ENCODE data around the gene PPP1R12C.

The PPP1R12C gene

DNA sequence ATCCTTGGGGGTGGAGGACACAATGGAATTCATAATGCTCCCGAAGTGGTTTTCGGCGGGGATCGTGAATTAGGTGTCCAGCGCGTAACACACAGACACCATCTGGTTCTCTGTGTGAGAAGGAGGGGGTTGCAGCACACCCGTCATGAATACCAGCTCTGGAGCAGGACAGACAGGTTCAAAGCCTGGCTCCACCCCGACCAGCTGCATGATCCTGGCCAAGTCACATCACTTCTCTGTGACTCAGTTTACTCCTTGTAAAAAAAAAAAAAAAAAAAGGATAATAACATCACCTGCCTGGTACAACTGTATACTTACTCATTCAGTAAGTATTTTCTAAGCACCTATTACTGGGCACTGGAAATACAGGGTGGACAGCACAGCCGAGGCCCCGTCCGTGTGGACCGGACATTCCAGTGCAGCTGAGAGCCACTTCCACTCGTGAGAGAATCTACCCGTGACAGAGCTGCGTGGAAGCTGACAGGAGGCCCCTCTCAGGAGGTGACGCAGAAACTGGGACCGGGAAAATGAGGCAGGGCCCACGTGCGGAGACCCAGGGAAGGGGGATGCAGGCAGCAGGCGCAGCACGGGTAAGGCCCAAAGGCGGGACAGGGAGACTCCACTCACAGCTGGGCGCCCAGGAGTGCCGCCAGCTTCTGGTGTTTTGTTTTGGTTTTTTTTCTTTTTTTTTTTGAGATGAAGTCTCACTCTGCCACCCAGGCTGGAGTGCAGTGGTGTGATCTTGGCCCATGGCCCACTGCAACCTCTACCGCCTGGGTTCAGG lies 66.5 kb downstream of the PPP1R12C start:
- TF ChIP-seq POLR2A (IDR thresholded peaks at IDR 0.05; ENCODE audit: low read length) (no peak), GATA1 (IDR thresholded peaks at IDR 0.05; ENCODE audit: low read depth, low read length) (no peak)

DNA sequence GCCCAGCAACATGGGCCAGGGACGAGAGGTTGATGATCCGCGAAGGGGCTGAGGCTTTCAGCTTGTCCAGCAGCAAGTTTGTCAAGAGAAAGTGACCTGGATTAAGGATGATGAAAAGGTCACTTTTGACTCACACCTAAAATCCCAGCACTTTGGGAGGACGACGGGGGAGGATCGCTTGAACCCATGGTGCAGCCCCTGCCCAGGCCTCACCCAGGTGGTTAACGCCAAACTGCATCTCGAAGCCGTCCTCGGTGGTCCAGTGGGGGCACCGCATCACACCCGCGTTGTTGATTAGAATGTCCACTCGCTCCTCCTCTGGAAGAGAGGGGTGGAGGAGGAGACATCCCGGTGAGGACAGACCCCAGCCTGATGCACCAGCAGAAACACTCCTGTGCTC lies 69.0 kb downstream of the PPP1R12C start:
- no peak for DNase-seq
- TF ChIP-seq GATA1 (IDR thresholded peaks at IDR 0.05; ENCODE audit: low read depth, low read length) = no peak
- TF ChIP-seq POLR2A (IDR thresholded peaks at IDR 0.05; ENCODE audit: low read length) = no peak

More for the DNA sequence above, 66.5 kb downstream of the PPP1R12C start:
- DNase-seq = no peak

DNA sequence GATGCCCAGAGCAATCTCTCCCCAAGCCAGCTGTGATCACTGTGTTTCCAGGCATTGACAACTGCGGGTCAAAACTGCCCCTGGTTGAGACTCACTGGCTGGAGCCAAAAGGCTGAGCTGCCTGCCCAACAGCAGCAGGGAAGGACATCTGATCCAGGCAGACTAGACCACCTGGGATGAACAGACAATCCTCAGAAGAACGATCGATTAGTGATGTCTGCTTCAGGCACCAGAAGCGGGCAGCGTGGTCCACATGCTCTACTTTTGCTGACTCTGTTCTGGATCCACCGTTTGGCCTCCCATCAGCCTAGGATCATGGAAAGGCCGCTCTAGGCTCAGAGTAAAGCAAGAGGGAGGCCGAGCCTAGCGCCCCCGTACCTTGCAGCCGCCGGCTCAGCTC lies 69.5 kb downstream of the PPP1R12C start:
- DNase-seq = no peak
- TF ChIP-seq POLR2A (IDR thresholded peaks at IDR 0.05; ENCODE audit: low read length) = no peak
- no peak for TF ChIP-seq GATA1 (IDR thresholded peaks at IDR 0.05; ENCODE audit: low read depth, low read length)

DNA sequence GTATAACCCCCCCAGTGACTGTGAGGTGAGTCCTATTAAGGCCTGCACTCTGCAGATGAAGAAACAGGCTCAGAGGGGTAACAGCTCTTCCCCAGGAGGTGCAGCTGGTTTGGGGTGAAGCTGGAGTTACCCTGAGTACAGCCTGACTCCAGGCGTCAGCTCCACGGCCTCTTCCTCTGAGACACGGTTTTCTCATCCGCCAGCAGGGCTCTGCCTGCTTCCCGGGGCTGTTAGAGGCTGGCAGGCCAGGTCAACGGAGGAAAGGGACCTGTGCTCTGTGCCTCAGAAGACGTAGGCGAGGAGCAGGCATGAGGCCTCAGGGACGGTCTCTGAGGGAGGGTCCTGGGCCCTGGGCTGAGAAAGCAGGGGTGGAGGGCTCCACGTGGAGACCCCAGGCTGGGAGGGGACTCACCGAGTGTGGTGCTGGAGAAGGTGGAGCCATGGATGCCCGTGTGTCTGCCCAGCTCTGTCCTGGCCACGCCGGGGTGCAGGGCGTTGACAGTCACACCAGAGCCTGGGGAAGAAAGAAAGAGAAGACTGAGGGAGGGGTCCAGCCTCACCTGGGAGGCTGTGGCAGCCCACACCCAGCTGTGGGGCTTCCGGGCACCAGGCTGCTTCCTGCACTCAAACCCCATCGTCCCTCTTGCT lies 70.3 kb downstream of the PPP1R12C start:
- TF ChIP-seq POLR2A (IDR thresholded peaks at IDR 0.05; ENCODE audit: low read length) (no peak), GATA1 (IDR thresholded peaks at IDR 0.05; ENCODE audit: low read depth, low read length) (no peak)
- no peak for DNase-seq

DNA sequence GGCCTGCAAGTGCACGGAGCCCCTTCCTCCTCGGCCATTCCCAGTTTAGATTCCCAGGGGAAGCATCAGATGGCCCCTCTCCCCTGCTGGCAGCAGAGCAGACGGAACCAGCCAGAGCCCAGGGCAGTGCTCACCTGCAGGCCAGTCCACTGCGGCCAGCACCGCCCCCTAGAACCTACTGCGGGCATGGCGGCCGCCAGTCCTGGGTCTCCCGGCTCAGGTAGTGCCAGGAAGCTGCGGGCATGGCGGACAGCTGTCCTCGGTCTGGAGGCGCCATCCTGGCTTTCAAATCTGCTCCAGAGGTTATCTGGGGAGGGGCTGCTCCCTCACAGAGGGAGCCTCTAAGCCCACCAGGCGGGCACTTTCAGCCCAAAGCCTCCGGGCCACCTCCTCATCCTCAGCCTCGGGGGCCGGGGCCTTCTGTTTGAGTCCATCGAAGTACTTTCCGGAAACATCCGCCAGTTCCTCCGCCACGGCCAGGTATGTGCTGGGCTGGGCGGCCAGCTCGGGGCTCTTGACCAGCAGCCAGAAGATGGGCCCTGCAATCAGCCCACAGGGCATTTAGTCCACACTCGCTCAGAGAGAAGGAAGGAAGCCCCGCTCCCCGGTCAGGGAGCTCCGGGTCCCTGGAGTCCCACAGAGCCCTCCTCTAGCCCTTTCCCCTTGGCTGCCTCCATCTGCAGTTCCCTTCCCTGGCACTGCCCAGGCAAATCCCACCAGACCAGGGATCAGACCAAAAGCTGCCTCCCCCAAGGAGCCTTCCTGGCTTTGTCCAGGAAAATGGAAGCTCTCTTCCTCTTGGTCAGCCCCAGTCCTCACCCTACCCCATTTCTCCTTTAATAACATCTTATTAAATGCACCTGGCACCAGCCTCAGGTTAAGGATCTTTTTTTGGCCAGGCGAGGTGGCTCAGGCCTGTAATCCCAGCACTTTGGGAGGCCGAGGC lies 72.4 kb downstream of the PPP1R12C start:
- DNase-seq = no peak
- no peak for TF ChIP-seq GATA1 (IDR thresholded peaks at IDR 0.05; ENCODE audit: low read depth, low read length)
- no peak for TF ChIP-seq POLR2A (IDR thresholded peaks at IDR 0.05; ENCODE audit: low read length)

DNA sequence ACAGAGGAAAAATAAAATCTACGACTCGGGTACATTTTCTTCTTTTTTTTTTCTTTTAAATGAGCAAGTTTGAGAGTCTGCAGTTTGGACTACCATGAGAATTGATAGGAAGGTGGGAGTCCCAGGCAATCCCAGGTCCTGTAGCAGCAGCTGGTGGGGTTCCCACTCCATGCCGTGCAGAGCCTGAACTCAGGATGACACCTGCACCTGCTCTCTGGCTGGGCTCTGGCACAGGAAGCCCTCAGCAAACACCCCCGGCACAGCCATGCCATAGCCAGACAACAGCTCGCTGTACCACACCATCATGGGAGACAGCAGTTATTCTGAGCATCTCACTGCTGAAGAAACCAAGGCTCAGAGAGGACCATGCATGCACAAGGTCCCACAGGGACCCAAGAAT lies 73.2 kb downstream of the PPP1R12C start:
- TF ChIP-seq POLR2A (IDR thresholded peaks at IDR 0.05; ENCODE audit: low read length) (no peak), GATA1 (IDR thresholded peaks at IDR 0.05; ENCODE audit: low read depth, low read length) (no peak)
- DNase-seq = no peak

DNA sequence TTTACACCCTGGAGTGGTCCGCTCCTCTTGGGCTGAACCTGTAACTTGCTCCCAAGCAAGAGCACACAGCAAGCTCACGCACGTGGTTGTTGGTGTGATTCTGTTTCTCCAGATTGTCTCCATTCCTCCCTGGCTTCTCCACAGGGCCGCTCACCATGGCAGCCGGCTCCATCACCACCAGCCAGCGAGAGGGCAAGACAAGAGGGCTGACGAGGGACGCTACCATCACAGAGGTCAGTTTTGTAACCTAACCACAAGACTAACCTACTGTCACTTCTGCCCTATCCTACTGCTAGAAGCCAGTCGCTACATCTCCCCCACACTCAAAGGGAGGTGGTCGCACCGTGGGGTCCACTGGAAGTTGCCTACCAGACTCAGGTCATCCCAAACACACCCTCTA lies 74.7 kb downstream of the PPP1R12C start:
- no peak for DNase-seq
- TF ChIP-seq GATA1 (IDR thresholded peaks at IDR 0.05; ENCODE audit: low read depth, low read length) = no peak
- TF ChIP-seq POLR2A (IDR thresholded peaks at IDR 0.05; ENCODE audit: low read length) = no peak

DNA sequence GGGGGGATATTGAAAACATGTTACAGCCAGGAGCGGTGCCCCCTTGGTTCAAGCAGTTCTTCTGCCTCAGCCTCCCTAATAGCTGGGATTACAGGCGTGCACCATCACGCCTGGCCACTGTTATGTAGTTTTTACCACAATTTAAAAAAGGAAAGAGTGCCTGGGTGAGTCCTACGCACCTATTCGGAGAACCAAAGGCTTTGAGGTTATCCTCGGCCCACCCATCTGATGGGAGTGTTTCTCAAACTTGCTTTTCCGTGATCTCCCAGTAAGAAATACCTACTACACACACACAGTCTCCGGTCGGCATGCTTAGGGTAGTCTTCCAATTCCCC lies 75.1 kb downstream of the PPP1R12C start:
- DNase-seq = no peak
- TF ChIP-seq POLR2A (IDR thresholded peaks at IDR 0.05; ENCODE audit: low read length) (no peak), GATA1 (IDR thresholded peaks at IDR 0.05; ENCODE audit: low read depth, low read length) (no peak)

DNA sequence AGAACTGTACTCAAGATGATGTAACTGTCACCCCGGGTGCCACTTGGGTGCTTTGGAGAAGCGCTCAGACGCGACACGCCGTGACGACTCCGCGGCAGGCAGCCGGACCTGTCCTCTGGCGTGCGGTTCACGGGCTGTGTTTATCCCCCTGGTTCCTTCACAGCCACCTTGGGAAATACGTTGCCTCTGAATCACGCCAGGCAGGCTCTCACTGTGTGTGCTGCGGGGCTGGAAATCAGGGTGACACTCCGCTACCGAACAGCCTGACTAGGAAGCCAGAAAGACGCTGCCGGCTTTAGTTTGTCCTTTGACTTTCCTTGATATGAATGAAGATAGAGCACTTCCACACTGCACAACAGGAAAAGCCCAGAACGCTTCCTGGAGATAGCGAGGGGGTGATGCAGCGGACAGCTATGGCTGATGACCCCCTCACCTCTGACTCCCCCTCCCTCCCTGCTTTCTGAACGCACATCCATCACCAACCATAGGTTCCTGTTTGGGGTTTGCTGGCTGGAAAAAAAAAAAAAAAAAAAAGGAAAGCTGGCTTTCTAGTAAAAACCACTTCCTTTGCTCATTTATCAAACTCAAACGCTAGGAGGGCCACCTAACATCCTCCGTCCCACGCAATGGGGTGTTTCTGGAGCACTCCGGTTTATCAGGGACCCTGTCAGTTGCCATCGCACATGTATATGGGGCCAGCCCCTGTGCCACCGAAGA lies 75.7 kb downstream of the PPP1R12C start:
- TF ChIP-seq POLR2A (IDR thresholded peaks at IDR 0.05; ENCODE audit: low read length) (no peak), GATA1 (IDR thresholded peaks at IDR 0.05; ENCODE audit: low read depth, low read length) (no peak)
- no peak for DNase-seq

DNA sequence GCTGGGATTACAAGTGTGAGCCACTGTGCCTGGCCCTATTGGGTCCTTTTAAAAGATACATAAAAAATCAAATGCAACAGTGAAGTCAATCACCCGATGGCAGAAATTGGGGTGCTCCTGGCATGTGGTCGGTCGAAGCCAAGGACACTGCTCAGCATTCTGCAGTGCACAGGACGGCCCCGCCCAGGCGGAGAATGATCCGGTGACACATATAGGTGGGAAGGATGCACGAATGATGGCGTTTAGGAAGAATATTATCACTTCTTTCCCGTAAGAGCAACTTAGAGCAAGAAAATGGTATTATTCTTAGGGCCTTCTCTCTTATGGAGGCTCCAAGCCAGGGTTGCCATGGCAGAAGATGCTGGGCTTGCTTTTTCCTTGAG lies 76.2 kb downstream of the PPP1R12C start:
- TF ChIP-seq POLR2A (IDR thresholded peaks at IDR 0.05; ENCODE audit: low read length) = no peak
- DNase-seq = no peak
